HG03139 (cell line): ENCODE results near the gene TBC1D32.
"Not testable (repeated sequence)": the region's sequence is repeated elsewhere in the genome, so short reads cannot be mapped to it uniquely, and the experiment has no call there.

Source experiments
- ATAC-seq: cut with Tn5 transposase; IDR thresholded peaks from one replicate; pipeline ENCODE4 v1.9.1; 2021; ENCODE audit not compliant: unreplicated experiment

The TBC1D32 gene

GRCh38 chr6:121157906-121158305, 176.4 kb downstream of the TBC1D32 start:
- ATAC-seq, result no peak

GRCh38 chr6:121143476-121143875, 190.8 kb downstream of the TBC1D32 start:
- ATAC-seq, result no peak

DNA sequence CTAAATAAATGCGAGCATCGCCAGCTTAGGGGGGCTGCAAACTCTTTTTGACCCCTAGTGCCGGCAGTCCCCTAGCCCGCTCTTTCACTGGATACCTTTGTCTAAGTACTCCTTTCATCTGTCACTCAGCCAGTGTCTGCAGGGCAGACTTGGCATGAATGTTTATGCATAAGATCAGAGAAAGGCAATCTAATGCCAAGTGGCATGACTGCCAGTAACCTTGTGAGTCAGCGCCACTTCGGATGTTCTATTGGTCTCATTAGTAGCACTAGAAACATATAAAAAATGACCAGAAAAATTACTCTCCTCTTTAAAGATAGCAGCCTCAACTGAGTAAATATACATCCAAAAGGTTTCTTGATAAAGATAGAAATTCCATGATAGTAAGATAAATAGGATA, 192.2 kb downstream of the TBC1D32 start:
- no peak for ATAC-seq

DNA sequence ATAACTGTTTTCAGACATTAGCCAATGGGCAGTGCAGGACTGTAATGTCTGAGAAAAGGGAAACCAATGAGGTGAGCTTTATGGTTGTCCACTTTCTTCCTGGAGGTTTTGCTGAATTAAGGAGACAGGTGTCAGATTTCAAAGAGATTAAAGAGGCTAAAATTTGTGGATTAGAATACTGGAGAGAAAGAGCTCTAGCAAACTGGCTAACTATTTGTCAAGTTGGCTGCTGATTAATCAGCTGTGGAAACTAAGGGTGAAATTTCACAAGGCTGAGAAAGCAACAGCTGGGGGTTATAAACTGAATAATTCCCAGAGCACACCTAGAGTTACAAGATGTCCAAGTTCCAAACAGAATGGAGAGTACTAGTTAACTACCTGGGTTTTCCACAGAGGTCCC, 198.9 kb downstream of the TBC1D32 start:
- no peak for ATAC-seq

DNA sequence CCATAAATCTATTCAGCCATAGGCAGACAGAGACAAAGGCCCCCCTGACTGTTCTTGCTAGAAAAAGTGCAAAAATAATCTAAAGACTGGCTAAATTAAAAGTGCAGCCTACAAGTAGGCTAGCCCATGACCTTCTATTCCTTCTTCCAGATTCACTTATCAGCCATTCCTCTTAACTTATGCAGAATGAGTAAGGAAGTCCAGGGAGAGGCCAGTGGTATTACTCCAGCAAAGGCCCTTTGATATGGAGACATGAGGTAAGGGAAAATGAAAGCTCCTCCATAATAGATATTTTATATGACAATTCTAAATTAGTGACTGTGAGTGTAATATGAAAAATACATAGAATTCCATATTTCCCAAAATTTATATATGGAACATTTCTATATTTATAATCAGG, 199.4 kb downstream of the TBC1D32 start:
- ATAC-seq, result no peak

- ATAC-seq, result no peak
Observed at GRCh38 chr6:121124600-121124999, 209.7 kb downstream of the TBC1D32 start.

DNA sequence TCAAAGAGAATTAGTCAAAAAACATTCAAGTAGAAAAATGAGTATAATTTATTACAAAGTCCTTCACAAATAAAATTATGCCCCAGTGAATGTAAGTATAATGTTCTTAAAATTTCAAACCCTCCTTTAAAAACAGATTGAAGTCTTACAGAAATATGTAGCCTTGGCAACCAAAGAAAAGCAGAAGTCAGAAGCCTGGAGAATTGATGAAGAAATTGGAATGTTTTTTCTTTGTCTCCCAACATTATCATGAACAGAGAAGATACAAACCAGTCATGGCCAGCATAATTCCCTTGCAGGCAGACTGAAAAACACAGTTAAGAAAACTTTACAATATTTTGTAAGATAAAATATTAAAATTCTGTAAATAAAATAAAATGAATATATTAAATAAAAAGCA, 221.9 kb downstream of the TBC1D32 start:
- ATAC-seq, result no peak

DNA sequence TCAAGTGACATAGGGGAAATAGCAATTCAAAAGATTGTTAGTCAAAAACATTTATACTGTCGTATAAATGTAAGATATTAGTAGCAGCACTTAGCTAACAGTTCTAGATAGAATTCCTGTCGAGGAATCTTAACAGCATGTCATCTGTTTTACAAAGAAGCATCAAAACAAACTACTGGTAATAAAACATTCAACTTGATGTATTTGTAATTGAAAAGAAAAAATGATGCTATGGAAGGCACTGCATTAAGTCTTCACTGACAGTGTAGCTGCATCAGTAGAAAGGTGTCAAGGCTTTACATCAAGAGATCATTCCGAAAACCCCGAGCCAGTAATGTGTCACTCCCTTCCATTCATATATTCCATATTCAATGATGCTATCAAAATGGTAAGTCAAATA, 223.5 kb downstream of the TBC1D32 start:
- ATAC-seq, result no peak

DNA sequence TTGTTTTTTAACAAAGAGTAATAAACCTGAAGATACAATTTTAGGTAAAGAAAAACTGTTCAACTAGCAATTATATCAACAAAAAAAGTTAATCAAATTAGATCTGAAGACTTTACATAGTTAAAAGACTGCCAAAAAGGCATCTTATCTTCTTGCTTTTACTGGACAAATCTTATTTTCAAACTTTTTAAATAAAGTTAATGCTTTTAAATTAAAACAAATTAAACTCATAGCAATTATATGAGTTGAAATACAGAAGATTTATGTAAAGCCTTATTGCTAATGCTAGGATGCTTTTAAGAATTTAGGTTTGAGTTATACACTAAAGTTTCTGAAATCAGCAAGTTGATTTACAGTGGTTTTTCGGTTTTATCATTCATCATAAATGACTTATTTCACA, 227.3 kb downstream of the TBC1D32 start:
- no peak for ATAC-seq

GRCh38 chr6:121105461-121105860, 228.8 kb downstream of the TBC1D32 start:
- ATAC-seq, result no peak

- no peak for ATAC-seq
Observed at GRCh38 chr6:121093928-121094327, 240.4 kb downstream of the TBC1D32 start.

GRCh38 chr6:121090492-121090891, 243.8 kb downstream of the TBC1D32 start:
- ATAC-seq, result no peak

DNA sequence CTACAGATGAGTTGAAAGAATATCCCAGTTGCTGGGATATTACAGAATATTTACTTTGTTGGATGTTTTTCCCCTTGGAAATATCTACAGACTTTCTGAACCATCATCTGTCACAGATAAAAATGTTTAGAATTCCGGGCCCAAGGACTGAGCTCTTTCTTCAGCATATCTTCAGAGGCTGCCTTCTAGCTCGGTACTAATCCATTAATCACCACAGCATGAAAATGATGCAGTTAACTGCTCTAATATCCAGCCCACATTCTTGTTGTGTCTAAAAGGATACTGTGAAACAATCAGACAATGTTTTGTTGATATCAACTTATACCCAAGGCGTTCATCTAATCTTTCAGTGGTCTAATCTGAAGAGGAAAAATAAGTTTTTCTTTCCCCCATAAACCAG, 247.4 kb downstream of the TBC1D32 start:
- ATAC-seq, result no peak

DNA sequence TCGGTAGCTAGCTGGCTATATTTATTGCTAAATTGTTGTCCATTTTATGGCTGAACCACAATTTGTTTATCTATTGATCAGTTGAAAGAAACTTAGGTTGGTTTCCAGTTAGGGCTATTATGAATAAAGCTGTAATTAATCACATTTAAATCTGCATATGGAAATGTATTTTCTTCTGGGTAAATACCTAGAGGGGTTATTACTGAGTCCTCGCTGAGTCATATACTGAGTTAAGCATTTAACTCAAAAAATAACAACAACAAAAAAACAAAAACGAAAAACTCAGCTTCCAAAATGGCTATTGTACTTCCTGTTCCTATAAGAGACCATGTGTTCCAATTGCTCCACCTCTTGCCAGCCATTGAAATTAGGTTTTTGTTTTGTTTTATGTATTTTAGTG, 258.2 kb downstream of the TBC1D32 start:
- ATAC-seq, result no peak

DNA sequence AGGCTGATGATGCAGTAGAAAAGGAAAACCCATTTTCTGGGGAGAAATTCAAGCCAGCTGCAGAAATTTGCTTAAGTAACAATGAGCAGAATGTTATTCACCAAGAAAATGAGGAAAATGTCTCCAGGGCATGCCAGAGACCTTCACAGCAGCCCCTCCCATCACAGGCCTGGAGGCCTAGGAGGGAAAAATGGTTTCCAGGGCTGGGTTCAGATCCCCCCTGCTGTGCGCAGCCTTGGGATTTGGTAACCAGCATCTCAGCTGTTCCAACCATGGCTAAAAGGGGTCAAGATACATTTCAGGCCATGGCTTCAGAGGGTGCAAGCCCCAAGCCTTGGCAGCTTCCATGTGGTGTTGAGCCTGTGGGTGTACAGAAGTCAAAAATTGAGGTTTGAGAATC, 265.5 kb downstream of the TBC1D32 start:
- ATAC-seq, result not testable (repeated sequence)

DNA sequence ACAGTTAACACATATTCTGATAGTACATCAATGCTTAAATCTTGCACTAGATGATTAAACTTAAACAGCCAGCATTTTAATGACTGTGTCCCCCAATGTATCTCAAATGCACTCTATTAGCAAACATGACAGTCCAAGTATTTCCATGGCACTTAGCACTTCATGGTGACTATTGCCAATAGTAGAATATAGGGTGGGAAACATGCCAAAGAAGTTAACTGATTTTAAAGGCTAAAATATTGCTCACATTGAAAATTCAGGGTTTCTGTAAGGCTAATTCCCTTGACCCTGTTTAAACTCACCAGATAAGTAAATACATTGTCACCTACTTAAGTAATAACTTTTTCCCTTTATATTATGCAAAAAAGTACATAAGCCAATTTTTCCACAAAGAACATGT, 266.9 kb downstream of the TBC1D32 start:
- ATAC-seq, result no peak

DNA sequence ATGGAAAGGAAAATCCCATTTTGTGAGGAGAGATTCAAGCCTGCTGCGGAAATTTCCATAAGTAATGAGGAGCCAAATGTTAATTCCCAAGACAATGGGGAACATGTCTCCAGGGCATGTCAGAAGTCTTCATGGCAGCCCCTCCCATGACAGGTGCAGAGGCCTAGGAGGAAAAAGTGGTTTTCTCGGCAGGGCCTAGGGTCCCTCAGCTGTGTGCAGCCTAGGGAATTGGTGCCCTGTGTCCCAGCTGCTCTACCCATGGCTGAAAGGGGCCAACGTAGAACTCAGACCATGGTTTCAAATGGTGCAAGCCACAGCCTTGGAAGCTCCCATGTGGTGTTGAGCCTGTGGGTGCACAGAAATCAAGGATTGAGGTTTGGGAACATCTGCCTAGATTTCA, 269.9 kb downstream of the TBC1D32 start:
- no peak for ATAC-seq

DNA sequence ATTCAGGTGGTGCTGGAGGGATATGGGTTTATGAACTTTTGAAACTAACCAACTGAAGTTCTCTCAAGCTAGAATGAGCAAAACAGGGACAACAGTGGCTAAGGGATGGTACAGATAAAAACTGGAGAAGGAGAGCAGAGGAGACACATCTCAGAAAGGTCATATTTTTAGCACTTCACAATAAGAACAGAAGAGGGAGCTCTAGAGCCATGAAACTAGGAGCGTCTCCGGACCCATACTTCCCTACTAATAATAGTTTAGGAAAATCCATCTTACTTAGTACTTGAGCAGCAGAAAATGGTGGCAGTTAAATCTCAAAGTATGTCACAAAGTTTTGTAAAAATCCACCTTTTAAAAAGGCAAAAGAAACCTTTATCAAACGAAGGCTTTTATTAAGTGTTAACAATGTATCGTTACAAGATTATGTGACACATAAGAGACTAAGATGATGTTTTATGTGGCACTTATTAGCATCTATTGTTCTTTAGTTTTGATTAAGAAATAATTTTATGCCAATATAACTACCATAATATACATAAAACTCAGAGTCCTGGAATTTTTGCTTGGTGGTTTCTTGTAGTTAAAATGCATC, 278.6 kb downstream of the TBC1D32 start:
- ATAC-seq, result peak; percentile 78

- ATAC-seq, result not testable (repeated sequence)
Observed at GRCh38 chr6:121048593-121048992, 285.7 kb downstream of the TBC1D32 start.

- ATAC-seq, result not testable (repeated sequence)
Observed at GRCh38 chr6:121044905-121045304, 289.4 kb downstream of the TBC1D32 start.

GRCh38 chr6:121043706-121044105, 290.6 kb downstream of the TBC1D32 start:
- ATAC-seq, result not testable (repeated sequence)

GRCh38 chr6:121043211-121043610, 291.1 kb downstream of the TBC1D32 start:
- ATAC-seq, result not testable (repeated sequence)

DNA sequence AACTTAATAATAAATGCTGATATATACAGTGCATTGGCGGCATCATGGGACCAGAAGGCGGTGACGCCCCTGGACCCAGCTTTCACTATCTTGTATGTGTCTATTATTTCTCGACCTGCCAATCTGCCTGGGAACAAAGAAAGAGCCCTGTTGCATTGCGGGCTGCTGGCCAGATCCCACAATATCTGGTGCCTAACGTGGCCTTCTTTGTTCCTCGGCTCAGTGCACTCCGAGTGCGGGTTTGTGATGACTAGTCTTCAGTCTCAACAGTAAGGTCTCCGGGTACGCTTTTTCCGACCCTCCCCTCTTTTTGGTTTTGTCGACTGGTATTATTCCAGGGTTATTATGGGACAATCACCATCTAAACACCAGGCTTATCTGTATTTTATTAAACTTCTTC, 291.5 kb downstream of the TBC1D32 start:
- ATAC-seq, result no peak
